ENCODE results near the gene ANKRD33B.

DNA sequence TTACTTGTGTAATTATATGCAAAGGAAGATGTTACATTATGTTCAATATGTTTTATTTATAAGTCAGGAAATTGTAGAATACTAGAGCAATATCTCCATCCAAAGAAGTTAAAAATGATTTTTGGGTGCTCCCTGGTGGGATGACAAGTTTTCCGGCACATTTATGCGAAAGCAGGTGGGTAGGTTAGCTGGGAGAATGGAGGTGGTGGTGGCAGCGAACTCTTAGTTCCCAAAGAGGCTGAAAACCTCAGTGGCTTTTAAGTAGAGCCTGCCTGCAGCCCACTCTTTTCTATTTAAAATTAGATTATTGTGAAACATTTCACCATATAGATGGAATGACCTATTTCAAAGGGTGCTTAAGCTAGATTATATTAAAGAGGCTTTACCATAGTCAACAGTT lies 51.8 kb downstream of the ANKRD33B start:
- TF ChIP-seq, protein P1, sequence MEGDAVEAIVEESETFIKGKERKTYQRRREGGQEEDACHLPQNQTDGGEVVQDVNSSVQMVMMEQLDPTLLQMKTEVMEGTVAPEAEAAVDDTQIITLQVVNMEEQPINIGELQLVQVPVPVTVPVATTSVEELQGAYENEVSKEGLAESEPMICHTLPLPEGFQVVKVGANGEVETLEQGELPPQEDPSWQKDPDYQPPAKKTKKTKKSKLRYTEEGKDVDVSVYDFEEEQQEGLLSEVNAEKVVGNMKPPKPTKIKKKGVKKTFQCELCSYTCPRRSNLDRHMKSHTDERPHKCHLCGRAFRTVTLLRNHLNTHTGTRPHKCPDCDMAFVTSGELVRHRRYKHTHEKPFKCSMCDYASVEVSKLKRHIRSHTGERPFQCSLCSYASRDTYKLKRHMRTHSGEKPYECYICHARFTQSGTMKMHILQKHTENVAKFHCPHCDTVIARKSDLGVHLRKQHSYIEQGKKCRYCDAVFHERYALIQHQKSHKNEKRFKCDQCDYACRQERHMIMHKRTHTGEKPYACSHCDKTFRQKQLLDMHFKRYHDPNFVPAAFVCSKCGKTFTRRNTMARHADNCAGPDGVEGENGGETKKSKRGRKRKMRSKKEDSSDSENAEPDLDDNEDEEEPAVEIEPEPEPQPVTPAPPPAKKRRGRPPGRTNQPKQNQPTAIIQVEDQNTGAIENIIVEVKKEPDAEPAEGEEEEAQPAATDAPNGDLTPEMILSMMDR (conservative IDR thresholded peaks at IDR 0.05; ENCODE audit: low read depth, low read length) = no peak
- no peak for TF ChIP-seq EZH2 (IDR thresholded peaks at IDR 0.05; ENCODE audit: low read length, unreplicated experiment)
- no peak for TF ChIP-seq EZH2phosphoT487 (IDR thresholded peaks at IDR 0.05; ENCODE audit: borderline replicate concordance, low read length)

All from PC-3 (cell line).